Loucy (cell line): ENCODE data around the gene SHISAL1.

Experiments
- CTCF ChIP-seq: fragments of 200-600 bp; sonication (generic); conservative IDR thresholded peaks from 2 replicates; pipeline ENCODE4 v1.5.1; 2014; ENCODE audit warnings: mild to moderate bottlenecking, antibody characterized with exemption, low read length
- EZH2phosphoT487 ChIP-seq: fragments of 200-600 bp; IDR thresholded peaks from 2 replicates; pipeline ENCODE4 v1.6.1; 2018; ENCODE audit warnings: antibody characterized with exemption, mild to moderate bottlenecking, moderate library complexity, borderline replicate concordance

DNA sequence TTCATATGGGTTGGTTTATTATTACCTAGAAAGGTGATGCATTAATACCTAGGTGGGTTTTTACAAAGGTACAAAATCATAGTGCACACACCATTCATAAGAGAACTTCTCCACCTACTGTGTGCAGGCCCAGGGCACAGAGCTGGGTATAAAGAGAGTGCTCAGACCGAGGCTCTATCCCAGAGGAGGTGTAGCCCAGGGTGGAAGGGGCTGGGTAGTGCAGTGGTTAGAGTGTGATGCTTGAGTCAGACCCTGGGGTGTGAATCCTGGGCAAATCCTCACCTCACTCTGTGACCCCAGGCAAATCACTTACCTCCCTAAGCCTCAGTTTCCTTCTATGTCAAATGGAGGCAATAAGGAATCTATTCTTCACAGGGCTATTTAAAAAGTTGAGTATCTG, 99.8 kb downstream of the SHISAL1 start:
- no peak for TF ChIP-seq CTCF
- no peak for TF ChIP-seq EZH2phosphoT487
